Fibroblast of lung (primary cell): ENCODE data around the gene ZNF318. TPM values are rescaled to one million over a fixed set of nuclear protein-coding genes. Genes with fewer than 3 reads are reported as not detected.
"Not testable (repeated sequence)": the region's sequence is repeated elsewhere in the genome, so short reads cannot be mapped to it uniquely, and the experiment has no call there.

Experiments used
- DNase-seq, 2 donors: peaks; one replicate each; pipeline versions ENCODE4 v3.0.0 to v3.0.0-alpha.2; 2010; ENCODE audit warnings: low read depth in 2 of 2
- H2AFZ ChIP-seq: 2 replicates; pipeline ENCODE4 v1.5.1; 2012; ENCODE audit warnings: low read length, control low read depth, inconsistent platforms
- H3K27ac ChIP-seq: 2 replicates; pipeline ENCODE4 v1.5.1; 2011; ENCODE audit warnings: low read length, control low read depth; ENCODE audit not compliant: insufficient read depth
- H3K27me3 ChIP-seq: 2 replicates; pipeline ENCODE4 v1.5.1; 2011; ENCODE audit warnings: mild to moderate bottlenecking, low read length; ENCODE audit not compliant: control insufficient read depth, insufficient read depth
- H3K36me3 ChIP-seq: 2 replicates; pipeline ENCODE4 v1.5.1; 2011; ENCODE audit warnings: low read length; ENCODE audit not compliant: control insufficient read depth, insufficient read depth
- H3K4me1 ChIP-seq: 2 replicates; pipeline ENCODE4 v1.5.1; 2011; ENCODE audit warnings: low read length; ENCODE audit not compliant: control insufficient read depth, insufficient read depth; ENCODE audit errors: extremely low read depth
- H3K4me2 ChIP-seq: 2 replicates; pipeline ENCODE4 v1.5.1; 2011; ENCODE audit warnings: low read length, control low read depth; ENCODE audit not compliant: insufficient read depth; ENCODE audit errors: extremely low read depth
- H3K4me3 ChIP-seq, 4 experiments: fragments of 200-600 bp in 1 of 4; sonication (generic) in 1 of 4; replicated peaks in 1 of 4; 2 replicates each; pipeline ENCODE4 v1.5.1; 2011 to 2016; ENCODE audit warnings: low read length in 4 of 4, low read depth in 3 of 4, mild to moderate bottlenecking in 3 of 4, control low read depth in 2 of 4, inconsistent platforms in 1 of 4, mixed read lengths in 1 of 4; ENCODE audit not compliant: insufficient read depth in 1 of 4; ENCODE audit errors: control extremely low read depth in 1 of 4
- H3K79me2 ChIP-seq: 2 replicates; pipeline ENCODE4 v1.5.1; 2012; ENCODE audit warnings: mild to moderate bottlenecking, low read length, inconsistent platforms; ENCODE audit not compliant: control insufficient read depth, insufficient read depth
- H3K9ac ChIP-seq: 2 replicates; pipeline ENCODE4 v1.5.1; 2011; ENCODE audit warnings: mild to moderate bottlenecking, low read length, control low read depth; ENCODE audit not compliant: insufficient read depth
- H3K9me3 ChIP-seq: 2 replicates; pipeline ENCODE4 v1.5.1; 2012; ENCODE audit warnings: low read depth, low read length; ENCODE audit not compliant: control insufficient read depth, insufficient read depth
- H4K20me1 ChIP-seq: 2 replicates; pipeline ENCODE4 v1.5.1; 2011; ENCODE audit warnings: low read length; ENCODE audit not compliant: control insufficient read depth, insufficient read depth; ENCODE audit errors: extremely low read depth
- CTCF ChIP-seq, 2 donors: IDR thresholded peaks in 1 of 2; conservative IDR thresholded peaks in 1 of 2; 1 replicate in 1 of 2; 2 replicates in 1 of 2; pipeline ENCODE4 v1.5.1; 2011 to 2012; ENCODE audit warnings: low read length in 2 of 2, control low read depth in 1 of 2, inconsistent platforms in 1 of 2, low read depth in 1 of 2, mild to moderate bottlenecking in 1 of 2
- EZH2 ChIP-seq: IDR thresholded peaks from 2 replicates; pipeline ENCODE4 v1.5.1; 2012; ENCODE audit warnings: low read length, control low read depth, mild to moderate bottlenecking; ENCODE audit errors: missing control alignments
- polyA plus RNA-seq, 2 donors: library from polyadenylated mRNA; depleted of rRNA in 1 of 2; stranded (reverse) in 1 of 2; unstranded in 1 of 2; fragments of >200 nt; gene quantifications; 2 replicates each; pipeline ENCODE4 v1.2.1, GENCODE V29; 2011 to 2012; ENCODE audit warnings: missing spikeins in 1 of 2
- total RNA-seq: library from RNA; depleted of rRNA; stranded (reverse); fragments of >200 nt; gene quantifications from 2 replicates; pipeline ENCODE4 v1.2.1, GENCODE V29; 2014

Gene ZNF318
- total and polyA plus RNA-seq, 2 donors (not counting 1 experiment from before 2014, with no cell fraction given): 6.1 to 8.6 TPM

- no peak for DNase-seq
These were observed 64.6 kb downstream of the ZNF318 start for GRCh38 chr6:43304882-43305281.

GRCh38 chr6:43304361-43304760 is 65.1 kb downstream of the ZNF318 start:
- Histone ChIP-seq H3K36me3 (no peaks in the 10 kb centered on the region), H3K4me1 (peaks cover 2% of the 10 kb centered on the region), H3K9ac (no peak overlapping the region), H3K27ac (no peak overlapping the region), H3K4me3 (no peak overlapping the region), H2AFZ (no peak overlapping the region), H3K79me2 (no peaks in the 10 kb centered on the region), H3K9me3 (no peaks in the 10 kb centered on the region), H4K20me1 (no peaks in the 10 kb centered on the region), H3K4me2 (no peak overlapping the region), H3K27me3 (peaks cover 30% of the 10 kb centered on the region)
- no peak for DNase-seq
- TF ChIP-seq CTCF (conservative IDR thresholded peaks at IDR 0.05 in 1 of 2, IDR thresholded peaks at IDR 0.05 in 1 of 2; ENCODE audit: low read depth in 1 of 2, low read length in 2 of 2): no peak
- TF ChIP-seq EZH2: no peak

More at GRCh38 chr6:43304882-43305281, 64.6 kb downstream of the ZNF318 start:
- Histone ChIP-seq H4K20me1 (no peaks in the 10 kb centered on the region), H3K27me3 (peaks cover 26% of the 10 kb centered on the region), H3K4me2 (no peak overlapping the region), H3K9me3 (no peaks in the 10 kb centered on the region), H3K27ac (no peak overlapping the region), H3K36me3 (no peaks in the 10 kb centered on the region), H3K9ac (no peak overlapping the region), H3K4me1 (peaks cover 2% of the 10 kb centered on the region), H2AFZ (no peak overlapping the region), H3K79me2 (no peaks in the 10 kb centered on the region), H3K4me3 (no peak overlapping the region)
- no peak for TF ChIP-seq CTCF (conservative IDR thresholded peaks at IDR 0.05 in 1 of 2, IDR thresholded peaks at IDR 0.05 in 1 of 2; ENCODE audit: low read depth in 1 of 2, low read length in 2 of 2)
- TF ChIP-seq EZH2: no peak

- Histone ChIP-seq H3K27ac (no peak overlapping the region), H4K20me1 (no peaks in the 10 kb centered on the region), H2AFZ (no peak overlapping the region), H3K4me2 (no peak overlapping the region), H3K36me3 (no peaks in the 10 kb centered on the region), H3K9me3 (no peaks in the 10 kb centered on the region), H3K4me3 (no peak overlapping the region), H3K4me1 (peaks cover under 1% of the 10 kb centered on the region), H3K27me3 (peaks cover 27% of the 10 kb centered on the region), H3K79me2 (no peaks in the 10 kb centered on the region), H3K9ac (no peak overlapping the region)
- no peak for DNase-seq
- TF ChIP-seq CTCF (conservative IDR thresholded peaks at IDR 0.05 in 1 of 2, IDR thresholded peaks at IDR 0.05 in 1 of 2; ENCODE audit: low read depth in 1 of 2, low read length in 2 of 2) (no peak), EZH2 (no peak)
These were observed 65.6 kb downstream of the ZNF318 start for GRCh38 chr6:43303751-43304331.

GRCh38 chr6:43303006-43303405 is 66.4 kb downstream of the ZNF318 start:
- not testable (repeated sequence) for H3K27ac ChIP-seq, H3K4me1 ChIP-seq, DNase-seq, H3K9ac ChIP-seq, H2AFZ ChIP-seq, H3K4me3 ChIP-seq, H4K20me1 ChIP-seq, H3K9me3 ChIP-seq, H3K36me3 ChIP-seq, H3K4me2 ChIP-seq, H3K79me2 ChIP-seq
- peaks cover 24% of the 10 kb centered on the region for H3K27me3 ChIP-seq
